Measurements from ENCODE around the gene PCBP3. TPM values are rescaled to one million over a fixed set of nuclear protein-coding genes. Genes with fewer than 3 reads are reported as not detected.

Gene PCBP3
- polyA plus RNA-seq, 1 donor (not counting 4 experiments of a cell fraction or from before 2014, with no cell fraction given) = 0.25 TPM

GRCh38 chr21:45911806-45912325, 268.3 kb downstream of the PCBP3 start:
- no peak for FAIRE-seq
- H3K4me2 ChIP-seq (ENCODE audit: control insufficient read depth, extremely low read depth, insufficient read depth, low read depth, low read length) = no peak overlapping the region
- H3K9me1 ChIP-seq (ENCODE audit: control insufficient read depth, extremely low read depth, insufficient read depth, low read length) = no peaks in the 10 kb centered on the region
- H4K20me1 ChIP-seq (ENCODE audit: control insufficient read depth, extremely low read depth, insufficient read depth, low read length) = no peaks in the 10 kb centered on the region
- H2AFZ ChIP-seq (ENCODE audit: control insufficient read depth, low read length) = no peak overlapping the region
- dilution Hi-C loops (cut with MboI; ENCODE audit: extremely low pct_ligation_motif_present, low sequenced_read_pairs) = no loop called here
- H3K4me1 ChIP-seq (ENCODE audit: control insufficient read depth, extremely low read depth, insufficient read depth, low read length) = no peaks in the 10 kb centered on the region
- TF ChIP-seq CTCF (optimal IDR thresholded peaks at IDR 0.05 in 1 of 3, IDR thresholded peaks at IDR 0.05 in 1 of 3, conservative IDR thresholded peaks at IDR 0.05 in 1 of 3; ENCODE audit: extremely low read depth in 1 of 3, insufficient read depth in 2 of 3, low read length in 3 of 3) = no peak
- no peak for TF ChIP-seq EZH2 (IDR thresholded peaks at IDR 0.05; ENCODE audit: low read length)
- H3K4me3 ChIP-seq (ENCODE audit: control insufficient read depth in 2 of 3, extremely low read depth in 1 of 3, insufficient read depth in 2 of 3, low read depth in 1 of 3, low read length in 3 of 3) = no peak overlapping the region
- H3K9ac ChIP-seq (ENCODE audit: control insufficient read depth, extremely low read depth, insufficient read depth, low read length) = no peak overlapping the region
- H3K27ac ChIP-seq (ENCODE audit: control insufficient read depth, insufficient read depth, low read length) = no peak overlapping the region
- H3K79me2 ChIP-seq (ENCODE audit: control insufficient read depth, insufficient read depth, low read length) = no peaks in the 10 kb centered on the region
- no peak for DNase-seq (ENCODE audit: low read depth, low spot score)
- H3K36me3 ChIP-seq (ENCODE audit: control insufficient read depth in 2 of 2, extremely low read depth in 1 of 2, insufficient read depth in 2 of 2, low read length in 2 of 2) = no peaks in the 10 kb centered on the region
- peaks cover 5% of the 10 kb centered on the region for H3K27me3 ChIP-seq (ENCODE audit: control insufficient read depth, extremely low read depth, insufficient read depth, low read length)
- no peaks in the 10 kb centered on the region for H3K9me3 ChIP-seq (ENCODE audit: control insufficient read depth, low read depth, low read length)

DNA sequence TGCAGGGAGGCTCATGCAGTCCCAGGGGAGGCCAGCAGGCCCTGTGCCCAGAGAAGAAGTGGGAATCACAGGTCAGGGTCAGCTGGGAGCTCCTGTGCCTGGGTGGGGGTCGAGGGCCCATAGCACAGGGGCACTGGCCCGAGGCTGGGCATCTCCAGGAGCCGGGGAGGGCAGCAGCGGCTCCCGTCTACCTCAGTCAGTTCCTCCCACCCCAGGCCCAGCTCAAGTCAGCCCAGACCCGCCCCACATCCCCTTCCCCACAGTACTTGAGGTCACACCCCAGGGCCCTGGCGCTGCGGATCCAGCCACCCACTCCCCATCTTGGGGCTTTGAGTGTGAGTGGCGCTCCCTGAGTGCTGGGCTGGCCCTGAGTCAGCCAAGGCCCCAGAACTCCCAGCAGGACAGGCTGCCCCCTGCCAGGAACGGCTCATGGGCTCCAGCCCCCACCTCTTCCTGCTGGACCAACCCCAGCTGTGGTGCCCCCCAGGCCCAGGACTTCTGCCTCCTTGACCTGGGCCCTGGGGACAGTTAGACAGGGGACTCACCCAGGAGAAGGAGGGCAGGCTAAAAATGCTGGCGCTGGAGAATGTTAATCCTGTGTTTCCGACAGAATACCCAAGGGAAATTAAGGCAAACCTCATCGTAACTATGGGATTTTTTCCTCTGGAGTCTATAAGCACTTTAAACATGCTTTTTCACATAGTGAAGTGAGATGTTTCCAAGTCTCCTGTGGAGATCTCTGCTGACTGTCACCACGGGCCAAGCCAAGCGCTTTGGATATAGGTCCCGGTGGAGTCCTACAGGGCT, 269.3 kb downstream of the PCBP3 start:
- Histone ChIP-seq H3K27ac (ENCODE audit: control insufficient read depth, insufficient read depth, low read length) (no peak overlapping the region), H2AFZ (ENCODE audit: control insufficient read depth, low read length) (no peak overlapping the region), H3K27me3 (ENCODE audit: control insufficient read depth, extremely low read depth, insufficient read depth, low read length) (no peaks in the 10 kb centered on the region), H3K4me3 (ENCODE audit: control insufficient read depth in 2 of 3, extremely low read depth in 1 of 3, insufficient read depth in 2 of 3, low read depth in 1 of 3, low read length in 3 of 3) (no peak overlapping the region), H4K20me1 (ENCODE audit: control insufficient read depth, extremely low read depth, insufficient read depth, low read length) (no peaks in the 10 kb centered on the region), H3K4me2 (ENCODE audit: control insufficient read depth, extremely low read depth, insufficient read depth, low read depth, low read length) (no peak overlapping the region), H3K9me3 (ENCODE audit: control insufficient read depth, low read depth, low read length) (no peaks in the 10 kb centered on the region), H3K9me1 (ENCODE audit: control insufficient read depth, extremely low read depth, insufficient read depth, low read length) (no peaks in the 10 kb centered on the region), H3K4me1 (ENCODE audit: control insufficient read depth, extremely low read depth, insufficient read depth, low read length) (no peaks in the 10 kb centered on the region), H3K36me3 (ENCODE audit: control insufficient read depth in 2 of 2, extremely low read depth in 1 of 2, insufficient read depth in 2 of 2, low read length in 2 of 2) (no peaks in the 10 kb centered on the region), H3K79me2 (ENCODE audit: control insufficient read depth, insufficient read depth, low read length) (no peaks in the 10 kb centered on the region), H3K9ac (ENCODE audit: control insufficient read depth, extremely low read depth, insufficient read depth, low read length) (no peak overlapping the region)
- TF ChIP-seq CTCF (optimal IDR thresholded peaks at IDR 0.05 in 1 of 3, IDR thresholded peaks at IDR 0.05 in 1 of 3, conservative IDR thresholded peaks at IDR 0.05 in 1 of 3; ENCODE audit: extremely low read depth in 1 of 3, insufficient read depth in 2 of 3, low read length in 3 of 3) (no peak), EZH2 (IDR thresholded peaks at IDR 0.05; ENCODE audit: low read length) (no peak)
- FAIRE-seq (no peak), DNase-seq (ENCODE audit: low read depth, low spot score) (no peak)
- dilution Hi-C loops (cut with MboI; ENCODE audit: extremely low pct_ligation_motif_present, low sequenced_read_pairs) = no loop called here
